Panc1 (cell line): ENCODE results near the gene CAMK2B. TPM values are rescaled to one million over a fixed set of nuclear protein-coding genes. Genes with fewer than 3 reads are reported as not detected.

Experiments used
- ATAC-seq: fragments of 200-7000 bp; cut with Tn5 transposase; 2 replicates; pipeline ENCODE4 v1.9.1; 2020; ENCODE audit warnings: mild to moderate bottlenecking, moderate library complexity
- BruUV-seq: library from RNA; stranded (reverse); fragments of 400-500 nt; replicated peaks from 2 replicates; lab custom pipeline; 2021; lab: Mats Ljungman, UMichigan
- CTCF ChIA-PET: fragments of 300-600 bp; sonication (Branson Sonifier 250); formaldehyde crosslinking; loops from one replicate; lab custom pipeline; 2022; ENCODE audit warnings: antibody characterized with exemption; lab: Charles Lee
- POLR2A ChIA-PET: fragments of 300-600 bp; sonication (Branson Sonifier 250); formaldehyde crosslinking; loops from one replicate; lab custom pipeline; 2022; ENCODE audit warnings: antibody characterized with exemption; lab: Charles Lee
- DNase-seq: peaks from one replicate; pipeline ENCODE4 v3.0.0-alpha.2; 2010; ENCODE audit warnings: low read depth, low spot score
- H3K27ac ChIP-seq: 2 replicates; pipeline ENCODE4 v1.5.1; 2011; ENCODE audit warnings: mild to moderate bottlenecking, low read length, inconsistent platforms
- H3K27me3 ChIP-seq: fragments of 200-500 bp; sonication (Bioruptor generic); 2 replicates; pipeline ENCODE4 v1.6.0; 2014; ENCODE audit warnings: low read length, inconsistent platforms; ENCODE audit not compliant: control insufficient read depth, insufficient read depth
- H3K36me3 ChIP-seq: fragments of 200-500 bp; sonication (Bioruptor generic); 2 replicates; pipeline ENCODE4 v1.5.1; 2014; ENCODE audit warnings: inconsistent platforms, mild to moderate bottlenecking, low read length, moderate library complexity; ENCODE audit not compliant: control insufficient read depth, insufficient read depth
- H3K4me1 ChIP-seq: 2 replicates; pipeline ENCODE4 v1.5.1; 2011; ENCODE audit warnings: inconsistent platforms, mild to moderate bottlenecking, low read length, moderate library complexity; ENCODE audit not compliant: control insufficient read depth, insufficient read depth
- H3K4me3 ChIP-seq, 2 experiments: 2 replicates each; pipeline ENCODE4 v1.5.1; 2011 to 2012; ENCODE audit warnings: low read depth in 2 of 2, low read length in 2 of 2, mild to moderate bottlenecking in 2 of 2, inconsistent platforms in 1 of 2, moderate library complexity in 1 of 2
- H3K9me3 ChIP-seq: fragments of 200-500 bp; sonication (Bioruptor generic); 2 replicates; pipeline ENCODE4 v1.5.1; 2014; ENCODE audit warnings: low read depth, mild to moderate bottlenecking, inconsistent platforms, low read length, moderate library complexity; ENCODE audit not compliant: control insufficient read depth, insufficient read depth
- POLR2AphosphoS5 ChIP-seq: IDR thresholded peaks from 2 replicates; pipeline ENCODE4 v1.6.1; 2012; ENCODE audit warnings: mild to moderate bottlenecking, low read depth, low read length, moderate library complexity
- SIN3A ChIP-seq: IDR thresholded peaks from 2 replicates; pipeline ENCODE4 v1.6.1; 2012; ENCODE audit warnings: low read depth, mild to moderate bottlenecking, low read length, moderate library complexity, borderline replicate concordance; ENCODE audit not compliant: insufficient read depth
- TCF7L2 ChIP-seq: IDR thresholded peaks from 2 replicates; pipeline ENCODE4 v1.6.1; 2011; ENCODE audit warnings: mild to moderate bottlenecking, low read depth, low read length, inconsistent platforms
- in situ Hi-C: cut with HindIII; loops from 2 replicates; pipeline ENCODE4 v1.10.0; 2016; ENCODE audit warnings: low sequenced_read_pairs, low pct_unique_long_range_greater_than_20kb
- intact Hi-C: fragments of 100-400 bp; cut with micrococcal nuclease; formaldehyde crosslinking; loops from one replicate; pipeline ENCODE4 v1.10.0; 2022; ENCODE audit not compliant: unreplicated experiment
- total RNA-seq: library from RNA; stranded (reverse); gene quantifications from one replicate; pipeline ENCODE4 v1.2.1, GENCODE V29; 2021; ENCODE audit not compliant: unreplicated experiment
- TF ChIP-seq, protein P1 (sequence below): fragments of 450-650 bp; IDR thresholded peaks from 2 replicates; pipeline ENCODE4 v1.5.1; 2017; ENCODE audit warnings: mild to moderate bottlenecking
- TF ChIP-seq, protein P2 (sequence below), 2 experiments: IDR thresholded peaks; 2 replicates each; pipeline ENCODE4 v1.6.1; 2011 to 2012; ENCODE audit warnings: low read depth in 2 of 2, control low read depth in 1 of 2, low read length in 1 of 2, mild to moderate bottlenecking in 1 of 2, moderate library complexity in 1 of 2; ENCODE audit not compliant: insufficient read depth in 1 of 2

CAMK2B gene
- total RNA-seq, 1 experiment from 2014 or later = 0.26 TPM

DNA sequence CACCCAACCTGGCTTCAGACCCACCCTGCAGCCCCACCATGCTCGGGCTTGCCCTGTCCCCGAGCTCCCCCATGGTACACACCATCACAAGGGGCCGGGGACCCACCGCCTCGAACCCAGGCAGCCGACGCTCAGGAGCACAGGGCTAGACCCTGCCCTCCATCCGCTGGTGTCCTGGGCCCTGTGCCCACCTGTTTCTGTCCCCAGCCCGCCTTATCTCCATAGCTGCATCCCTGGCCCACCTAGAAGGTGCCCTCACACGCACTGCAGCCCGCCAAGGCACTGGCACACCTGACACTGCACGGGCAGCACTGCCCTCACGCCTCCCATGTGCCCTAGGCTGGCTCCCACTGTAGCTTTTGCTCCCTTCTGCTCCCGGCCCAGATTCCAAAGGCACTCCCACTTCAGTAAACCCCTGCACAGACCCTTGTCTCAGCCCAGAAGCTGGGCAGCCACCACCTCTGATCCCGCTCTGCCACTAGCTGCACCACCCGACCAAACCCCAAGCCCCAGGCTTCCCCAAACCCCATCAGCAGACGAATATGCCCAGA is 107.5 kb downstream of the CAMK2B start:
- no peak for TF ChIP-seq SIN3A
- TF ChIP-seq, protein P1, sequence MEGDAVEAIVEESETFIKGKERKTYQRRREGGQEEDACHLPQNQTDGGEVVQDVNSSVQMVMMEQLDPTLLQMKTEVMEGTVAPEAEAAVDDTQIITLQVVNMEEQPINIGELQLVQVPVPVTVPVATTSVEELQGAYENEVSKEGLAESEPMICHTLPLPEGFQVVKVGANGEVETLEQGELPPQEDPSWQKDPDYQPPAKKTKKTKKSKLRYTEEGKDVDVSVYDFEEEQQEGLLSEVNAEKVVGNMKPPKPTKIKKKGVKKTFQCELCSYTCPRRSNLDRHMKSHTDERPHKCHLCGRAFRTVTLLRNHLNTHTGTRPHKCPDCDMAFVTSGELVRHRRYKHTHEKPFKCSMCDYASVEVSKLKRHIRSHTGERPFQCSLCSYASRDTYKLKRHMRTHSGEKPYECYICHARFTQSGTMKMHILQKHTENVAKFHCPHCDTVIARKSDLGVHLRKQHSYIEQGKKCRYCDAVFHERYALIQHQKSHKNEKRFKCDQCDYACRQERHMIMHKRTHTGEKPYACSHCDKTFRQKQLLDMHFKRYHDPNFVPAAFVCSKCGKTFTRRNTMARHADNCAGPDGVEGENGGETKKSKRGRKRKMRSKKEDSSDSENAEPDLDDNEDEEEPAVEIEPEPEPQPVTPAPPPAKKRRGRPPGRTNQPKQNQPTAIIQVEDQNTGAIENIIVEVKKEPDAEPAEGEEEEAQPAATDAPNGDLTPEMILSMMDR = no peak
- ChIA-PET POLR2A (no interaction called here), CTCF (interaction anchor here (1.3 kb wide), 1 partner anchor 23 kb away, joined by 3 read pairs; no protein-coding TSS in a partner anchor)
- H3K9me3 ChIP-seq = no peaks in the 10 kb centered on the region
- no peak for ATAC-seq
- no peaks in the 10 kb centered on the region for H3K27me3 ChIP-seq
- DNase-seq = no peak
- intact Hi-C loops = no loop called here
- H3K4me3 ChIP-seq = no peak overlapping the region
- no peak overlapping the region for H3K27ac ChIP-seq
- H3K36me3 ChIP-seq = no peaks in the 10 kb centered on the region
- 0 out of 2 replicates have a peak, but pooled peaks cover 2% of the 10 kb centered on the region for H3K4me1 ChIP-seq
- no TSS peak for BruUV-seq
- in situ Hi-C loops = loop anchor here (25.0 kb wide), 1 partner anchor 119 kb away; the partner anchor contains the start of gene CAMK2B

DNA sequence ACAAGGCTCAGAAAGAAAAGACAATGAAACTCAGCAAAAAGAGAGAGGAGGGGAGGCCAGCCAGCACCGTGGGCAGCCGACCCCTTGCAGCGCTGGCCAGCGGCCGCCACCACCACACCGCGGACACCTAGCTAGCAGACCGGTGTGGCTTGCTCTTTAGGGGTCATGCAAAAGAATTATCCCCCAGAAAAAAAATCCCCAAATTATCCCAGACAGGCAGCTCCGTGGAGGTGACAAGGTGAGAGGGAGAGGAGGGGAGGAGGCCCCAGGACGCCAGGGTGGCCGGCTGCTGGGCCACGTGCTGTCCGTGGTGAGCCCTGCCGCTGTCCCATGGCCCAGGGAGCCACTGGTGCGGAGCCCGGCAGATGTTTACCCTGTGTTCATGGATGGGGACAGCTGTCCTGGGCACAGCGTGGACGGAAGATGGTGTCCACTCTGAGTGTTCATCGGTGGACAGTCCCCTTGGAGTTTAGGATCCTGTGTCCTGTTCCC is 108.1 kb downstream of the CAMK2B start:
- in situ Hi-C loops = loop anchor here (25.0 kb wide), 1 partner anchor 120 kb away; the partner anchor contains the start of gene CAMK2B
- Histone ChIP-seq H3K4me1 (0 out of 2 replicates have a peak, but pooled peaks cover 2% of the 10 kb centered on the region), H3K4me3 (no peak overlapping the region), H3K27ac (no peak overlapping the region), H3K9me3 (no peaks in the 10 kb centered on the region), H3K27me3 (no peaks in the 10 kb centered on the region), H3K36me3 (no peaks in the 10 kb centered on the region; the same call in 1 of the 2 replicates)
- ATAC-seq (no peak), DNase-seq (no peak)
- CTCF ChIA-PET = interaction anchor here (1.3 kb wide), 1 partner anchor 24 kb away, joined by 3 read pairs; no protein-coding TSS in a partner anchor
- no TSS peak for BruUV-seq
- POLR2A ChIA-PET = no interaction called here
- TF ChIP-seq TCF7L2 = no peak
- TF ChIP-seq POLR2AphosphoS5 = no peak
- TF ChIP-seq, protein P2, sequence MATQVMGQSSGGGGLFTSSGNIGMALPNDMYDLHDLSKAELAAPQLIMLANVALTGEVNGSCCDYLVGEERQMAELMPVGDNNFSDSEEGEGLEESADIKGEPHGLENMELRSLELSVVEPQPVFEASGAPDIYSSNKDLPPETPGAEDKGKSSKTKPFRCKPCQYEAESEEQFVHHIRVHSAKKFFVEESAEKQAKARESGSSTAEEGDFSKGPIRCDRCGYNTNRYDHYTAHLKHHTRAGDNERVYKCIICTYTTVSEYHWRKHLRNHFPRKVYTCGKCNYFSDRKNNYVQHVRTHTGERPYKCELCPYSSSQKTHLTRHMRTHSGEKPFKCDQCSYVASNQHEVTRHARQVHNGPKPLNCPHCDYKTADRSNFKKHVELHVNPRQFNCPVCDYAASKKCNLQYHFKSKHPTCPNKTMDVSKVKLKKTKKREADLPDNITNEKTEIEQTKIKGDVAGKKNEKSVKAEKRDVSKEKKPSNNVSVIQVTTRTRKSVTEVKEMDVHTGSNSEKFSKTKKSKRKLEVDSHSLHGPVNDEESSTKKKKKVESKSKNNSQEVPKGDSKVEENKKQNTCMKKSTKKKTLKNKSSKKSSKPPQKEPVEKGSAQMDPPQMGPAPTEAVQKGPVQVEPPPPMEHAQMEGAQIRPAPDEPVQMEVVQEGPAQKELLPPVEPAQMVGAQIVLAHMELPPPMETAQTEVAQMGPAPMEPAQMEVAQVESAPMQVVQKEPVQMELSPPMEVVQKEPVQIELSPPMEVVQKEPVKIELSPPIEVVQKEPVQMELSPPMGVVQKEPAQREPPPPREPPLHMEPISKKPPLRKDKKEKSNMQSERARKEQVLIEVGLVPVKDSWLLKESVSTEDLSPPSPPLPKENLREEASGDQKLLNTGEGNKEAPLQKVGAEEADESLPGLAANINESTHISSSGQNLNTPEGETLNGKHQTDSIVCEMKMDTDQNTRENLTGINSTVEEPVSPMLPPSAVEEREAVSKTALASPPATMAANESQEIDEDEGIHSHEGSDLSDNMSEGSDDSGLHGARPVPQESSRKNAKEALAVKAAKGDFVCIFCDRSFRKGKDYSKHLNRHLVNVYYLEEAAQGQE (IDR thresholded peaks at IDR 0.05; ENCODE audit: insufficient read depth in 1 of 2, low read depth in 2 of 2, low read length in 1 of 2) = no peak
- intact Hi-C loops = no loop called here
